Keratinocyte (primary cell): ENCODE data around the gene BBX.

ENCODE experiments used
- EZH2 ChIP-seq: IDR thresholded peaks from one replicate; pipeline ENCODE4 v1.6.1; 2012; ENCODE audit warnings: inconsistent platforms, mild to moderate bottlenecking, low read length, moderate library complexity
- TF ChIP-seq, protein P1 (sequence below), 3 experiments: IDR thresholded peaks in 1 of 3; conservative IDR thresholded peaks in 1 of 3; optimal IDR thresholded peaks in 1 of 3; 2 replicates in 2 of 3; 3 replicates in 1 of 3; pipeline versions ENCODE3 to v1.5.1; 2011; ENCODE audit warnings: low read length in 3 of 3, mild to moderate bottlenecking in 3 of 3, moderate library complexity in 2 of 3, control low read depth in 1 of 3, inconsistent platforms in 1 of 3; ENCODE audit not compliant: insufficient read depth in 2 of 3; ENCODE audit errors: extremely low read depth in 1 of 3

DNA sequence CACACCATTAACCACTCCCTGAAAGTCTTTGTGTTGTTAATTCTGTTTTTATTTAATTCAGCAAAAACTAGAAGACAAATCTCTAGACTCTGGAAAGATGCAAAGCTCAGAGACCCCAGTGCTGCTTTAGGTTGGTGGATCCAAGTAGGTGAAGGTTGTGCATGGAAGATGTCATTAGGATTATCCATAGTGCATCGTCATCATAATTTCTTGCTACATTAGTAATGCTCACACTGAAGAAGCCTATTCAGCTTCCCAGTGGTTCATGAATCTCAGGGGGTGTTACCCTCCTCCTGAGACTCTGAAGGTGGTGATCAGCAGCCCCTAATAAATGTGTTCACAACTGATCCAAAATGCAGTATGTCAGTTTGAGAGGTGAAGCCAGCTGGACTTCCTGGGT lies 295.3 kb downstream of the BBX start:
- TF ChIP-seq, protein P1, sequence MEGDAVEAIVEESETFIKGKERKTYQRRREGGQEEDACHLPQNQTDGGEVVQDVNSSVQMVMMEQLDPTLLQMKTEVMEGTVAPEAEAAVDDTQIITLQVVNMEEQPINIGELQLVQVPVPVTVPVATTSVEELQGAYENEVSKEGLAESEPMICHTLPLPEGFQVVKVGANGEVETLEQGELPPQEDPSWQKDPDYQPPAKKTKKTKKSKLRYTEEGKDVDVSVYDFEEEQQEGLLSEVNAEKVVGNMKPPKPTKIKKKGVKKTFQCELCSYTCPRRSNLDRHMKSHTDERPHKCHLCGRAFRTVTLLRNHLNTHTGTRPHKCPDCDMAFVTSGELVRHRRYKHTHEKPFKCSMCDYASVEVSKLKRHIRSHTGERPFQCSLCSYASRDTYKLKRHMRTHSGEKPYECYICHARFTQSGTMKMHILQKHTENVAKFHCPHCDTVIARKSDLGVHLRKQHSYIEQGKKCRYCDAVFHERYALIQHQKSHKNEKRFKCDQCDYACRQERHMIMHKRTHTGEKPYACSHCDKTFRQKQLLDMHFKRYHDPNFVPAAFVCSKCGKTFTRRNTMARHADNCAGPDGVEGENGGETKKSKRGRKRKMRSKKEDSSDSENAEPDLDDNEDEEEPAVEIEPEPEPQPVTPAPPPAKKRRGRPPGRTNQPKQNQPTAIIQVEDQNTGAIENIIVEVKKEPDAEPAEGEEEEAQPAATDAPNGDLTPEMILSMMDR (optimal IDR thresholded peaks at IDR 0.05 in 1 of 3, IDR thresholded peaks at IDR 0.05 in 1 of 3, conservative IDR thresholded peaks at IDR 0.05 in 1 of 3; ENCODE audit: extremely low read depth in 1 of 3, insufficient read depth in 2 of 3, low read length in 3 of 3): no peak
- TF ChIP-seq EZH2: no peak
